Measurements from ENCODE around the gene MZF1.
A peak's percentile ranks its signal among the peaks of the same experiment; 100 is the strongest.
"Not testable (repeated sequence)": the region's sequence is repeated elsewhere in the genome, so short reads cannot be mapped to it uniquely, and the experiment has no call there.

MZF1 gene

GRCh38 chr19:58572818-58573657 lies at the start of gene MZF1:
Gene MZF1, minus strand, starts transcription at chr19:58573335. Its CDS starts 1,946 bp downstream, at chr19:58571389.
- DNase-seq (ENCODE audit: low spot score): peak; percentile 100

DNA sequence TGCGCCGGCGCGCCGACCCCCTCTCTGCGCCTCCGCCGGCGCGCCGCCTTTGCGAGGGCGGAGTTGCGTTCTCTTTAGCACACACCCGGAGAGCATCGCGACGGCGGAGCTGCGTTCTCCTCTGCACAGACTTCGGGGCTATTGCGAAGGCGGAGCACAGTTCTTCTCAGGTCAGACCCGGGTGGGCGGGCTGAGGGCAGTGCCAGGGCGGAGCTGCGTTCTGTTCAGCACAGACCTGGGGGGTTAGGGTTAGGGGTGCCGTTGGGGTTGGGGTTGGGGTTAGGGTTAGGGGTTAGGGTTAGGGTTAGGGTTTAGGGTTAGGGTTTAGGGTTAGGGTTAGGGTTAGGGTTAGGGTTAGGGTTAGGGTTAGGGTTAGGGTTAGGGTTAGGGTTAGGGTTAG lies 34.1 kb upstream of the MZF1 start:
- peak; percentile 18 for DNase-seq (ENCODE audit: low spot score)

- DNase-seq (ENCODE audit: low spot score): not testable (repeated sequence)
Measured at GRCh38 chr19:58606251-58606896, 33.2 kb upstream of the MZF1 start.

- no peak for DNase-seq (ENCODE audit: low spot score)
Measured at GRCh38 chr19:58586133-58586765, 13.1 kb upstream of the MZF1 start.

DNA sequence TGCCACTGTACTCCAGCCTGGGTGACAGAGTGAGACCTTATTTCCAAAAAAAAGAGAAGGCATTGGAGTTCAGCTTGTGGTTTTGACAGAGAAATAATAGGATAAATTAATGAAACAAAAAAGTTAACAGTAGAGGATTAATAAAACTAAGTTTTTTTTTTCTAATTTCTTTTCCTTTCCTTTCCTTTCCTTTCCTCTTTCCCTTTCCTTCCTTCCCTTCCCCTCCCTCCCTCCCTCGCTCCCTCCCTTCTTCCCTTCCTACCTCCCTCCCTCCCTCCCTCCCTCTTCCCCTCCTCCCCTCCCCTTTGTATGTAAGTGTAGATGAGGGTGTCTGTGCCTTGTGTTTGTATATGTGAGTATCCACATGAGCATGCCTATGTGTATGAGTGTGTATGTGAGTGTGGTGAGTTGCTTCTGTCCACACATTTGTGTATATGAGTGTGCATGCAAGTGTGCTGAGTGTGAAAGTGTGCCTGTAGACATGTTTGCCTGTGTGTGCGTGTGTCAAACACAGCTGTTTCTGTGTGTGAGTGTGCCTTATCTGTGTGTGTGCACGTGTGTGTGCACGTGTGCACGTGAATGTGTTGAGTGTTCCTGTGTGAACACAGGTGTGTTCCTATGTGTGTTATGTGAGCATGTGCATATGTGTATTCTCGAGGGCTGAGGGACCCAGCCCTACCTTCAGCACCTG lies 12.5 kb upstream of the MZF1 start:
- DNase-seq (ENCODE audit: low spot score): no peak

DNA sequence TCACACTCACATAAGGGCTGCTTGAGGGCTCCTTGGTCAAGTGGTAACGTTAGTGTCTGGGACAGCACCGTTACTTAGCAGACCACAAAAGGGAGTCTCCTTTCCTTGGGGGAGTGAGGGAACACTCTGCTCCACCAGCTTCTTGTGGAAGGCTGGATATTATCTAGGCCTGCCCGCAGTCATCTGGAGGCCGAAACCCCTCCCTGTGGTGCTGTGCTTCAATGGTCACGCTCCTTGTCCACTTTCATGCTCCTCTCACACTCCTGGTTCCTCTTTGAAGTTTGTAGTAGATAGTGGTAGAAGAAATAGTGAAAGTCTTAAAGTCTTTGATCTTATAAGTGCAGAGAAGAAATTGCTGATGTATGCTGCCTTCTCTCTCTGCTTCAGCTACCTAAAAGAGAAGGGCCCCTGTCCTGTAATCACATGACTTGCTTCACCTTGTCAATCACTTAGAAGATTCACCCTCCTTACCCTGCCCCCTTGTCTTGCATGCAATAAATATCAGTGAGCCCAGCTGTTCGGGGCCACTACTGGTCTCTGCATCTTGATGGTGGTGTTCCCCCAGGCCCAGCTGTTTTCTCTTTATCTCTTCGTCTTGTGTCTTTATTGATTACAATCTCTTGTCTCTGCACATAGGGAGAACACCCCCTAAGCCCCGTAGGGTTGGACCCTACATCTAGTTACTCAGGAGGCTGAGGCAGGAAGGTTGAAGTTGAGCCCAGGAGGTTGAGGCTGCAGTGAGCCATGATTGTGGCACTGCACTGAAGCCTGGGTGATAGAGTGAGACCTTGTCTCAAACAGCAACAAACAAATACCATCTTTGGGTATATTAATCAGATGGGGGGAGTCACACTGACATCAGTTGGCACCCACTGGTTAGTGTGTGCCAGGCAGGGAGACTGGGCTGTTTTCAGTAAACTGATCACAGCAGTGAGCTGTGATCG lies 11.6 kb upstream of the MZF1 start:
- no peak for DNase-seq (ENCODE audit: low spot score)

DNA sequence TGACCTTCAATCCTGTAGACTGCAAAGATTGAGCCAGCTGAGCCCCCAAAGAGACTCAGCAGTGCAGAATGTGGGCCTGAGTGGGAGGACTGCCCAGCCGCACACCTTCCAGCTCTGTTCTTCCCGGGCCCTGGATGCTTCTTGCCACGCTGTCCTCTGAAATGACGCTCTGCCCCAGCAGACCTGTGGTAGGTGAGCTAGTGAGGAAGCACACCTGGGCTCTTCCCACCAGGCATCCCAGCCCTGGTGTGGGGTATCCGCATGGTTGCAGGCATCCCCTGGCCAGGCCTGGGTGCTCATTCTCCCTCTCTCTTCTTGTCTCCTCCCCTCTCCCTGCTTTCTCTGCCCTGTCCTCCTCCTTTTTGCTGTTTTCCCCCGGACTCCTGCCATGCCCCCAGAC lies 9.8 kb upstream of the MZF1 start:
- DNase-seq (ENCODE audit: low spot score): no peak

- DNase-seq (ENCODE audit: low spot score): peak; percentile 90
Measured at GRCh38 chr19:58581227-58582141, 8.3 kb upstream of the MZF1 start.

DNA sequence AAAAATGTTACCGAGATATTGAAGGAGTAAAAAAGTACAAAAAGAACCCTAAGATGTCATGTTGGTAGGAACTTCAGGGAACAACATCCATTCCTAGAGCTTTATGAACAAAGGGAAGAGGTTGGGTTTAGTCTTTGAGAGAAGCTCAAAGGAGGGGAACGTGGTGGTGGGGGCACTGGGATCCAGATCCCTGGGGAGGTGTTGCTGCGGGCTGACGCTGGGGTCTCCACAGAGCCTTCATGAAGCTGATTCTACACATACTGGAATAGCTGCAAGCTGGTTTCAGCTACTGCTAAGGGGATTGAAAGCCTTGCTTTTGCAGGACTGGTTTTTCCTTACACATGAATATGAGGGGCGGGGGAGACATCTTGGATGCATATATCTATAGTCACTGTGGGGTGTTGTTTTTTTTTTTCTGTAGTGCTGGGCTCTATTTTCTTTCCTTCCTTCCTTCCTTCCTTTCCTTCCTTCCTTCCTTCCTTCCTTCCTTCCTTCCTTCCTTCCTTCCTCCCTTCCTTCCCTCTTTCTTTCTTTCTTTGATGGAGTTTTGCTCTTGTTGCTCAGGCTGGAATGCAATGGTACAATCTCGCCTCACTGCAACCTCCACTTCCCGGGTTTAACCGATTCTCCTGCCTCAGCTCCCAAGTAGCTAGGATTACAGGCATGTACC lies 6.5 kb upstream of the MZF1 start:
- DNase-seq (ENCODE audit: low spot score): no peak

DNA sequence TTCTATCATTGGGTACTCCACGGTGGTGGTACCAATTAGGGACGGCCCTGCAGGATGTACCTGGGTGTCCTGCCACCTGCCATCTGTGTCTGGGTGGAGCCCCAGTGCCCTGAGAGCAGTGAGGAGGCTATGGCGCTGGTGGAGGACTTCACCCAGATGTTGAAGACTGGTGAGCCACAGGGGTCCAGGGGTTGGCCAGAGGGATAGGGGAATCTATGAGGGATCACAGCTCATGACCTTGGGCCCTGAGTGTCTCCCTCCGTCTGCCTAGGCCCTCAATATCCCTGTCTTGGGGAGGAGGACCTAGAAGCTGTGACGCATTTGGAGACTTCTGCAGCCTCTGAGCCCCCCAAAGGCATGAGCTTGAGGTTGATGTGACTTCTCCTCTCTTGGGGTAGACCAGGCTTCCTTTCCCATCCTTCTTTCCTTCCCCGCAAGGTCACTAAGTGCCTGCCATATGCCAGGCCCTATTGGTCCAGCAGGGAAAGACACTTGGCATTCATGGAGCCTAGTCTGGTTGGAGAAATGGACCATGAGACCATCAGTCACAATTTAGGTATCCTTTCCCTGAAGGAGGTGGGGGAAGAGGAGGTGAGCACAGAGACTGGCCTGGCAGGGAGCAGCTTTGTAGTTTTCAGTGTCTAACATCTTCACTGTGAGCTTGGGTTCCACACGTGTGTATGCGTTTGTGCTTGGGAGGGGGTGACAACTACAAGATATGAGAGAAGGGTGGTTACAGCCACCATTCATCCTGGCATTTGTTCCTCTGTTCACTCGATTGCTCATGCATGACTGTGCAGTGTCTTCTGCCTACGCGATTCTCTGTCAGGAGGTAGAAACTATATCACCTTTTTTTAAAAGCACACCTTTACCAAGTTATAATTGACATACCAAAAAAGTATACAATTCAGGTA lies 5.1 kb upstream of the MZF1 start:
- no peak for DNase-seq (ENCODE audit: low spot score)

GRCh38 chr19:58577581-58577980 lies 4.4 kb upstream of the MZF1 start:
- not testable (repeated sequence) for DNase-seq (ENCODE audit: low spot score)

GRCh38 chr19:58575183-58576041 lies 2.3 kb upstream of the MZF1 start:
- DNase-seq (ENCODE audit: low spot score): peak; percentile 74

- DNase-seq (ENCODE audit: low spot score): no peak
Measured at GRCh38 chr19:58573658-58574164, 576 bp upstream of the MZF1 start.

- no peak for DNase-seq (ENCODE audit: low spot score)
Measured at GRCh38 chr19:58572026-58572817, 913 bp downstream of the MZF1 start.

- DNase-seq (ENCODE audit: low spot score): no peak
Measured at GRCh38 chr19:58571575-58571947, 1.6 kb downstream of the MZF1 start.

DNA sequence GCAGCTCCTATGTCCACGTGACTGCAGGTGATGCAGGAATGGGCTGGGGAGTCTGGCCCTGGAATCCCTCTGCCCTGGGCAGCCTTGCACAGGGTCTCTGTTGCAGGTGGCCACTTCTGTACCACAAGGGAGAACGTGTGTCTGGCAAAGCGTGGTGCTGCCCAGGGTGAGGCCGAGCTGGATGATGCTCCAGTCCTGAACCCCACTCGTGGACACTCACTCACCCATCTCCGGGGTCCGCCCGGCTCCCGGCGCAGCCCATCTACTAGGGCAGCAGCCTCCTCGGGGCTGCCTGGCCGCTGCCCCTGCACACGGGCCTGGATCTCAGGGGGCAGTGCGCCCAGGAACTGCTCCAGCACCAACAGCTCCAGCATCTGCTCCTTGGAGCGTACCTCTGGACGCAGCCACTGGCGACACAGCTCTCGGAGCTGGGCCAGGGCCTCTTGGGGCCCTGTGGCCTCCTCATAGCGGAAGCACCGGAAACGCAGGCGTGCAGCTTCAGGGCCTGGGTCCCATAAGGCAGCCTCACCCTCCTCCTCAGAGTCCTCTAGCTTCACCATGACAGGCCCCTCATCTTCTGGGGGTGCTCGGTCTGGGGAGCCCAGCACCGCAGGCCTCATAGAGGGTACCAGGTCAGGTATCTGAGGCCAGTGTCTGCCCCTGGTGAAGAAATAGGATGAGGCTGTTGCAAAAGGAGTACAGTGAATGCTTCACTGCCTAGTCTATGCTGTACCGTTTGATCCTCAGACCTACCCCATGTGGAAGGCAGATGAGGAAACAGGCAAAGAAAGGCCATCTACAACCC lies 2.2 kb downstream of the MZF1 start:
- no peak for DNase-seq (ENCODE audit: low spot score)

Measured in CD4-positive, alpha-beta T cell treated with Interleukin-15 for 4 hours (primary cell).